ENCODE measurements around the gene PYGM.
"Not testable (repeated sequence)": the region's sequence is repeated elsewhere in the genome, so short reads cannot be mapped to it uniquely, and the experiment has no call there.

PYGM gene

GRCh38 chr11:64714666-64715065 is 45.1 kb downstream of the PYGM start:
- FAIRE-seq, result no peak

- FAIRE-seq, result no peak
Measured at GRCh38 chr11:64713781-64714363, 45.9 kb downstream of the PYGM start.

DNA sequence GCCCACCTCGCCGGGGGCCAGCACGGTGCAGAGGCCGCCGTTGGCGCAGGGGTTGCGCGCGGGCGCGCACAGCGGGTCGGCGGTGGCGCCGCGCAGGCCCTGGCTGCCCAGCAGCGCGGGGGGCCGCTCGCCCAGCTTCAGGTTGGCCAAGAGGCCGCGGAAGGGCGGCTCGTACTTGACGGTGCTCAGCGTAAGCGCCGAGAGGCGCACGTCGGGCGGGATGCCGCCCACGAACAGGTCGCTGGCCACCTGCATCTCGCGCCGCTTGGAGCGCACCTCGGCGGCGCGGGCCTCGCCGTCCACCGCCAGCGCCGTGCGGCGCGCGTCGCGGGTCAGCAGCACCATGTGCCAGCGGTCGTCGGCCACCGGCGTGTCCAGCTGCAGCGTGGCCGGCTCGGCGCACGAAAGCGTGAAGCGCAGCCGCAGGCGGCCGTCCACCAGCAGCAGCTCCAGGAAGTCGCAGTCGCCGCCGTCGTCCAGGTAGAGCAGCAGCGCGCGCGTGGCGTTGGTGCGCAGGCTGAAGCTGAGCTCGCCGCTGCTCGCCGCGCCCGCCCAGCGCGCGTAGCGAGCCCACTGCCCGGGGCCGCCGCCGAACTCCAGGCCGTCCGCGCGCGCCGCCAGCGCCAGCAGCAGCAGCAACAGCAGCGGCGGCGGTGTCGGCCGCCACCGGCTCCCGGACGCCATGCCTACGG is 46.6 kb downstream of the PYGM start:
- no peak for FAIRE-seq

DNA sequence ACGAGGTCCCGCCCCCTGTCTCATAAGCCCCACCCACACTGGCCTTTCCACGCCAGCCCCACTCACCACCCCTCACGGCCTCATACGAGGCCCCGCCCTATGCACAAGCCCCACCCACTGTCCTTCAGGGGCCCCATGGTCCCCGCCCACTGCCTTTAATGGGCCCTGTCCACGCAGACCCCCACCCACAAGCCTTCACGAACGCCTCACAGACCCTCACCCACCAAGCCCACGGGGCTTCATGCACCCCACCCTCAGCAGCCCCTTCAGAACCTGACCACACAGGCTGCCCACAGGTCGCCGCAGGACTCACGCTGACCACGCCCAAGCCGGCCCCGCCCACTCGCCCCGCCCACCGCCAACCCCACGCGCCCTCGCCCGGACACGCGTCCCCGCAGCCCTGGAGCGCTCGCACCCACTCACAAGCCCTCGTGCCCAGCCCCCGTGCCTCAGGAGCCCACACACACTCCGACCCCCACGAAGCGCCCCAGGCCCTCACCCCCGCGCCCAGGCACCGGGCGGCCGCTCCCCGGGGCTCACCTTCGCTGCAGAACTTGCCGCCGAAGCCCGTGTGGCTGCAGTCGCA is 47.3 kb downstream of the PYGM start:
- no peak for FAIRE-seq

DNA sequence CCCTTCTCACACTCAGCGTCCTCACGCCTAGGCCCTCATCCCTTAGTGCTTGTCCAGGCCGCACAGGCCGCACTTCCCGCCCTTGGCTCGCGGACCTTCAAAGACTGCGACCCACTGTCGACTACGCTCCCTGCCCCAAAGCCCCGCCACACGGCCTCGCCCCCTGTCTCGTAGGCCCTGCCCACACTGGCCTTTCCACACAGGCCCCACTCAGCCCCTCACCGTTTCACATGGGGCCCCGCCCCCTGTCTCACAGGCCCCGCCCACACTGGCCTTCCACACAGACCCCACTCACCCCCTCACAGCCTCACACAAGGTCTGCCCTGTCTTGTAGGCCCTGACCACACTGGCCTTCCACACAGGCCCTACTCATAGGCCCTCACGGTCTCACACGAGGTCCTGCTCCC is 47.8 kb downstream of the PYGM start:
- no peak for FAIRE-seq

DNA sequence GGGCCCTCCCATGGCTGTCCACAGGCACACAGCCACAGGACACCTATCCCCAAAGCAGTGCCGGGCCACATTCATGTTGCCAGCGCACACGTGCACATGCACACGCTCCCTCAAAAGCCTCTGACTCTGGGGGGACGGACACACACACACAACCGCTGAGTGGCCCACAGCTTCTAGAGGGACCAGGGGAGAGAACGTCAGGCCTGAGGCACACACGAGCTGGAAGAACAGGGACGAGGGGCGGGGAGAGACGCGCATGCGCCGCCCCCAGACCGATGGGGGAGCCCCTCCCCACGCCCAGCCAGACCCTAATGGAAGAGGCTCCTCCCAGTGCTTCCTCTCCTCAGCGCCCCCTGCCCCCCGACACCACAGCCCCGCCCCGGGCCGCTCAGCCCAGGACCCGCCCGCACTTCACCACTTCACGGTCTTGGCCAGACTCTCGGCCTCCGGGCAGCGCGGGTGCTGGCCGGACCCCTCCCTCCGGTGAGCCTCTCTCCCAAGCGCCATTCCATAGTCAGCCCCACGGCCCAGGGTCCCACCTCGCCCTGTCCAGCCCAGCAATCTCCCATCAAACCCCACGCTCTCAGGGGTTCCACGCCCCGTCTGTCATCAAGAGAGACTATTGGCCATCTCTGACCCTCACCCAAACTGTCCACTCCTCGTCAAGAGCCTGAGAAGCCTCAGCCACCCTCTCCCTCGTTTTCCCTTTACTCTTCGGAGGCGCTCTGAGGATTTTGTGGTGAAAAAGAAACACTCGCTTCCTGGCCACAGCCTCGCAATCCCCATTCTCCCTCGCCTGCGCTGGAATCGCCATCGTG is 48.4 kb downstream of the PYGM start:
- no peak for FAIRE-seq

GRCh38 chr11:64710418-64711137 is 49.2 kb downstream of the PYGM start:
- FAIRE-seq, result no peak

- no peak for FAIRE-seq
Measured at GRCh38 chr11:64705501-64705900, 54.3 kb downstream of the PYGM start.

DNA sequence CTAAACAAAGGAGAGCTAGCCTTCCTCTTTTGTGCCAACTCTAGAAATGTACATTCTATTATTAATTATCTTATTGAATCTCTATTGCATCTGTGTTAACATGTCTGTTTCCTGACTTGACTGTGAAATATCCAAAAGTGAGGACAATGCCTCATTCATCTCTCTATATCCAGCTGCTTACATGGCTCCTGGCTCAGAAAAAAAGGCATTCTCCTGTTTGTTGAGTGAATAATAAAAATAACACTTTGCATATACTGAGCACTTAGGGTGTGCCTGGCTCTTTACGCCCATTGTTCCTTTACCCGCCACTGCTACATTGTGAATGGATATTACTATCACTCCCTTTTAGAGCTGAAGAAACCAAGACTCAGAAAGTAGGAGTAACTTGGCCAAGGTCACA is 56.7 kb downstream of the PYGM start:
- no peak for FAIRE-seq

GRCh38 chr11:64701956-64702355 is 57.8 kb downstream of the PYGM start:
- not testable (repeated sequence) for FAIRE-seq

- FAIRE-seq, result no peak
Measured at GRCh38 chr11:64698427-64698826, 61.3 kb downstream of the PYGM start.

- FAIRE-seq, result no peak
Measured at GRCh38 chr11:64697663-64698375, 62.0 kb downstream of the PYGM start.

Measured in TTC549 (cell line).